Measurements from ENCODE around the gene ATF1.
"Not testable (repeated sequence)": the region's sequence is repeated elsewhere in the genome, so short reads cannot be mapped to it uniquely, and the experiment has no call there.

The ATF1 gene

DNA sequence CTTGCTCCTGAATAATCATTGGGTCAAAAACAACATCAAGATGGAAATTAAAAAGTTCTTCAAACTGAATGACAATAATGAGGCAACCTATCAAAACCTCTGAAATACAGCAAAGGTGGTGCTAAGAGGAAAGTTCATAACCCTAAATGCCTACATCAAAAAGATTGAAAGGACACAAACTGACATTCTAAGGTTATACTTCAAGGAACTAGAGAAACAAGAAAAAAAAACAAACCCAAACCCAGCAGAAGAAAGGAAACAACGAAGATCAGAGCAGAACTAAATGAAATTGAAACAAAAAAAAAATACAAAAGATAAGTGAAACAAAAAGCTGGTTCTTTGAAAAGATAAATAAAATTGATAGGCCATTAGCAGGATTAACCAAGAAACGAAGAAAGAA is 105.0 kb downstream of the ATF1 start:
- not testable (repeated sequence) for DNase-seq

Measured in cerebellar nuclear complex (tissue), 1 donor.